B cell (primary cell): Measurements from ENCODE around the gene SCP2. TPM values are rescaled to one million over a fixed set of nuclear protein-coding genes. Genes with fewer than 3 reads are reported as not detected.

Experiments used
- ATAC-seq: fragments of 200-7000 bp; cut with Tn5 transposase; one replicate; pipeline ENCODE4 v1.10.0; 2021; ENCODE audit warnings: low read depth, mild to moderate bottlenecking, moderate number of reproducible peaks, moderate library complexity
- CTCF ChIA-PET: fragments of 350-600 bp; sonication (Branson Sonifier 250); formaldehyde crosslinking; loops from one replicate; lab custom pipeline; 2021; ENCODE audit warnings: antibody characterized with exemption, inconsistent platforms; lab: Charles Lee
- POLR2A ChIA-PET: fragments of 350-600 bp; sonication (Branson Sonifier 250); formaldehyde crosslinking; loops from one replicate; lab custom pipeline; 2021; ENCODE audit warnings: antibody characterized with exemption; lab: Charles Lee
- DNase-seq: peaks from one replicate; pipeline ENCODE4 v3.0.0; 2013
- H2AFZ ChIP-seq: 2 replicates; pipeline ENCODE4 v1.6.1; 2012; ENCODE audit warnings: mild to moderate bottlenecking, low read depth, low read length; ENCODE audit not compliant: insufficient read depth, poor library complexity, severe bottlenecking
- H3K27ac ChIP-seq, 2 donors: 1 replicate in 1 of 2; 2 replicates in 1 of 2; pipeline ENCODE4 v1.5.1; 2012 to 2013; ENCODE audit warnings: low read length in 2 of 2, mild to moderate bottlenecking in 2 of 2, moderate library complexity in 1 of 2
- H3K27me3 ChIP-seq, 4 experiments: fragments of 200-600 bp in 1 of 4; sonication (generic) in 1 of 4; replicated peaks in 1 of 4; 1 replicate in 2 of 4; 2 replicates in 2 of 4; pipeline versions ENCODE4 v1.6.1 to v1.7.0; 2013 to 2016; ENCODE audit warnings: low read length in 3 of 4, mild to moderate bottlenecking in 2 of 4, mixed read lengths in 1 of 4, moderate library complexity in 1 of 4; ENCODE audit not compliant: insufficient read depth in 4 of 4, control insufficient read depth in 3 of 4; ENCODE audit errors: control extremely low read depth in 1 of 4
- H3K36me3 ChIP-seq, 2 experiments: replicated peaks in 1 of 2; 1 replicate in 1 of 2; 2 replicates in 1 of 2; pipeline versions ENCODE4 v1.6.1 to v1.7.1; 2013; ENCODE audit warnings: low read length in 1 of 2; ENCODE audit not compliant: insufficient read depth in 2 of 2, control insufficient read depth in 1 of 2; ENCODE audit errors: control extremely low read depth in 1 of 2, extremely low read depth in 1 of 2
- H3K4me1 ChIP-seq, 2 donors: fragments of 200-600 bp in 1 of 2; sonication (generic) in 1 of 2; 1 replicate in 1 of 2; 2 replicates in 1 of 2; pipeline versions ENCODE4 v1.5.1 to v1.6.1; 2013 to 2017; ENCODE audit warnings: low read length in 2 of 2; ENCODE audit not compliant: control insufficient read depth in 2 of 2, insufficient read depth in 2 of 2
- H3K4me2 ChIP-seq: replicated peaks from 2 replicates; pipeline ENCODE3; 2012; ENCODE audit warnings: mild to moderate bottlenecking, low read depth, low read length; ENCODE audit not compliant: poor library complexity, severe bottlenecking
- H3K4me3 ChIP-seq, 5 experiments: fragments of 200-600 bp in 1 of 5; sonication (generic) in 1 of 5; 1 replicate in 3 of 5; 2 replicates in 2 of 5; pipeline versions ENCODE4 v1.5.1 to v1.7.0; 2011 to 2016; ENCODE audit warnings: low read length in 4 of 5, mild to moderate bottlenecking in 4 of 5, low read depth in 2 of 5, control low read depth in 1 of 5, moderate library complexity in 1 of 5; ENCODE audit not compliant: insufficient read depth in 1 of 5; ENCODE audit errors: control extremely low read depth in 1 of 5, extremely low read depth in 1 of 5
- H3K79me2 ChIP-seq: fragments of 200-600 bp; sonication (generic); one replicate; pipeline ENCODE4 v1.6.0; 2016; ENCODE audit warnings: low read length; ENCODE audit not compliant: control insufficient read depth, insufficient read depth
- H3K9ac ChIP-seq: fragments of 200-600 bp; sonication (generic); 2 replicates; pipeline ENCODE4 v1.6.1; 2017; ENCODE audit warnings: mild to moderate bottlenecking, low read length, moderate library complexity
- H3K9me3 ChIP-seq, 3 donors: one replicate each; pipeline versions ENCODE4 v1.6.1 to v1.7.1; 2013; ENCODE audit warnings: low read length in 2 of 3; ENCODE audit not compliant: control insufficient read depth in 2 of 3, insufficient read depth in 1 of 3; ENCODE audit errors: control extremely low read depth in 1 of 3
- H4K20me1 ChIP-seq: 2 replicates; pipeline ENCODE4 v1.6.0; 2012; ENCODE audit warnings: mild to moderate bottlenecking, low read length; ENCODE audit not compliant: insufficient read depth, control insufficient read depth, poor library complexity, severe bottlenecking
- H3K27ac Mint-ChIP-seq: one replicate; pipeline ENCODE4 v1.8.0; 2021; ENCODE audit warnings: mixed read lengths
- H3K27me3 Mint-ChIP-seq: one replicate; pipeline ENCODE4 v1.8.0; 2021; ENCODE audit warnings: mixed read lengths
- H3K4me1 Mint-ChIP-seq: one replicate; pipeline ENCODE4 v1.8.0; 2021; ENCODE audit warnings: mixed read lengths
- H3K4me3 Mint-ChIP-seq: one replicate; pipeline ENCODE4 v1.8.0; 2021; ENCODE audit warnings: mixed read lengths
- H3K9me3 Mint-ChIP-seq: one replicate; pipeline ENCODE4 v1.8.0; 2022; ENCODE audit warnings: mixed read lengths; ENCODE audit not compliant: insufficient read depth
- CTCF ChIP-seq: fragments of 200-600 bp; IDR thresholded peaks from one replicate; pipeline ENCODE4 v1.8.0; 2022; ENCODE audit warnings: antibody characterized with exemption, mild to moderate bottlenecking
- EZH2 ChIP-seq: IDR thresholded peaks from 2 replicates; pipeline ENCODE4 v1.6.1; 2012; ENCODE audit warnings: borderline replicate concordance, low read depth, mild to moderate bottlenecking, moderate library complexity, low read length; ENCODE audit not compliant: insufficient read depth, poor library complexity, severe bottlenecking
- WGBS: methylation state at CpG from one replicate; pipeline ENCODE4 v1.1.5; 2013; ENCODE audit warnings: missing lambda C conversion rate; ENCODE audit not compliant: insufficient coverage; 5-methylcytosine and 5-hydroxymethylcytosine counted together
- intact Hi-C: fragments of 100-400 bp; cut with micrococcal nuclease; formaldehyde crosslinking; loops from one replicate; pipeline ENCODE4 v1.10.0; 2022
- polyA plus RNA-seq: library from polyadenylated mRNA; depleted of rRNA; stranded (reverse); fragments of >200 nt; gene quantifications from 2 replicates; pipeline ENCODE4 v1.2.3, GENCODE V29; 2012
- total RNA-seq, 2 donors: library from RNA; stranded (reverse); fragments of 120-200 nt in 1 of 2; gene quantifications; 1 replicate in 1 of 2; 2 replicates in 1 of 2; pipeline versions ENCODE4 v1.2.3 to v1.2.4, GENCODE V29; 2013 to 2022

SCP2 gene
- total and polyA plus RNA-seq, 2 donors (not counting 1 experiment from before 2014, with no cell fraction given): 19.4 to 46.6 TPM

- peaks cover 0 to 46% (median 13%) of the 10 kb centered on the region in 4 experiments for H3K27me3 ChIP-seq
- intact Hi-C loops: no loop called here
- H4K20me1 ChIP-seq: no peaks in the 10 kb centered on the region
- POLR2A ChIA-PET: no interaction called here
- Mint-ChIP-seq H3K4me1 (peaks cover 8% of the 10 kb centered on the region), H3K9me3 (no peaks in the 10 kb centered on the region), H3K27ac (no peak overlapping the region), H3K4me3 (peak overlapping the region; percentile 8), H3K27me3 (peaks cover 42% of the 10 kb centered on the region)
- H3K4me2 ChIP-seq: no peak overlapping the region
- H3K4me3 ChIP-seq: no peak overlapping the region
- TF ChIP-seq EZH2: no peak
- TF ChIP-seq CTCF: no peak
- H3K9ac ChIP-seq: no peak overlapping the region
- no peak overlapping the region for H2AFZ ChIP-seq
- H3K9me3 ChIP-seq: no peaks in the 10 kb centered on the region
- H3K4me1 ChIP-seq: peaks cover 9 to 13% of the 10 kb centered on the region in 2 donors
- CTCF ChIA-PET: no interaction called here
- no peaks in the 10 kb centered on the region for H3K36me3 ChIP-seq
- H3K79me2 ChIP-seq: no peaks in the 10 kb centered on the region
- ATAC-seq (no peak), DNase-seq (no peak)
- 96% methylated on average over 7 of the region's 9 CpGs for WGBS
- H3K27ac ChIP-seq: no peak overlapping the region
Observed at GRCh38 chr1:53063744-53064515, 136.9 kb downstream of the SCP2 start.

GRCh38 chr1:53065391-53065790 lies 138.3 kb downstream of the SCP2 start:
- intact Hi-C loops: no loop called here
- POLR2A ChIA-PET: no interaction called here
- DNase-seq: no peak
- TF ChIP-seq CTCF (no peak), EZH2 (no peak)
- no peak for ATAC-seq
- 94% methylated on average over 6 of the region's 7 CpGs for WGBS
- CTCF ChIA-PET: no interaction called here
- H3K4me1 ChIP-seq: peaks cover 9 to 13% of the 10 kb centered on the region in 2 donors
- Mint-ChIP-seq H3K27me3 (peaks cover 38% of the 10 kb centered on the region), H3K4me1 (peaks cover 8% of the 10 kb centered on the region), H3K9me3 (no peaks in the 10 kb centered on the region), H3K4me3 (no peak overlapping the region), H3K27ac (no peak overlapping the region)
- H2AFZ ChIP-seq: no peak overlapping the region
- H3K4me3 ChIP-seq: no peak overlapping the region
- H3K9me3 ChIP-seq: no peaks in the 10 kb centered on the region
- no peak overlapping the region for H3K27ac ChIP-seq
- no peak overlapping the region for H3K9ac ChIP-seq
- no peaks in the 10 kb centered on the region for H3K79me2 ChIP-seq
- no peaks in the 10 kb centered on the region for H4K20me1 ChIP-seq
- H3K27me3 ChIP-seq: peaks cover 0 to 42% (median 12%) of the 10 kb centered on the region in 4 experiments
- no peaks in the 10 kb centered on the region for H3K36me3 ChIP-seq
- H3K4me2 ChIP-seq: no peak overlapping the region
